Breast epithelium (tissue), 4 donors: Measurements from ENCODE around the gene RAB27B. TPM values are rescaled to one million over a fixed set of nuclear protein-coding genes. Genes with fewer than 3 reads are reported as not detected.
"Not testable (repeated sequence)": the region's sequence is repeated elsewhere in the genome, so short reads cannot be mapped to it uniquely, and the experiment has no call there.

Experiments
- DNase-seq, 2 donors: peaks; one replicate each; pipeline ENCODE4 v3.0.0-alpha.2; 2019; ENCODE audit warnings: low spot score in 2 of 2
- H3K27ac ChIP-seq, 2 donors: fragments of 200-600 bp; sonication (generic) in 1 of 2; one replicate each; pipeline ENCODE4 v1.5.1; 2016 to 2019; ENCODE audit warnings: mild to moderate bottlenecking in 1 of 2
- H3K27me3 ChIP-seq, 2 donors: fragments of 200-600 bp; sonication (generic) in 1 of 2; one replicate each; pipeline versions ENCODE4 v1.5.1 to v1.6.0; 2017 to 2019; ENCODE audit warnings: control low read depth in 1 of 2, mild to moderate bottlenecking in 1 of 2
- H3K36me3 ChIP-seq: fragments of 200-600 bp; one replicate; pipeline ENCODE4 v1.5.1; 2019
- H3K4me1 ChIP-seq, 2 donors: fragments of 200-600 bp; sonication (generic); one replicate each; pipeline ENCODE4 v1.5.1; 2016 to 2019; ENCODE audit warnings: control low read depth in 1 of 2
- H3K4me3 ChIP-seq, 3 donors: fragments of 200-600 bp; sonication (generic); 1 replicate in 2 of 3; 2 replicates in 1 of 3; pipeline ENCODE4 v1.5.1; 2016 to 2019; ENCODE audit warnings: mild to moderate bottlenecking in 3 of 3, moderate library complexity in 2 of 3
- H3K9me3 ChIP-seq, 2 donors: fragments of 200-600 bp; sonication (generic) in 1 of 2; one replicate each; pipeline ENCODE4 v1.5.1; 2016 to 2019; ENCODE audit warnings: control low read depth in 1 of 2
- POLR2A ChIP-seq: fragments of 450-650 bp; IDR thresholded peaks from one replicate; pipeline ENCODE4 v1.6.1; 2016; ENCODE audit warnings: antibody characterized with exemption, mild to moderate bottlenecking, moderate library complexity
- POLR2AphosphoS5 ChIP-seq, 3 donors: sonication (generic); formaldehyde crosslinking; IDR thresholded peaks; one replicate each; pipeline ENCODE4 v1.6.1; 2017; ENCODE audit warnings: antibody characterized with exemption in 3 of 3
- intact Hi-C: fragments of 100-400 bp; cut with DNase I; formaldehyde crosslinking; loops from one replicate; pipeline ENCODE4 v1.15.1; 2023; ENCODE audit warnings: low total_unique reads
- total RNA-seq, 3 donors: library from RNA; depleted of rRNA; stranded (reverse); fragments of >200 nt; gene quantifications; one replicate each; pipeline ENCODE4 v1.1.0, GENCODE V29; 2016
- TF ChIP-seq, protein P1 (sequence below), 3 donors: fragments of 450-650 bp; IDR thresholded peaks; one replicate each; pipeline ENCODE4 v1.5.1; 2016 to 2017; ENCODE audit warnings: antibody characterized with exemption in 3 of 3, mild to moderate bottlenecking in 3 of 3, moderate library complexity in 3 of 3

RAB27B gene
- total RNA-seq, 3 donors from 2014 or later, result 1.1 to 24.6 (median 11.8) TPM

DNA sequence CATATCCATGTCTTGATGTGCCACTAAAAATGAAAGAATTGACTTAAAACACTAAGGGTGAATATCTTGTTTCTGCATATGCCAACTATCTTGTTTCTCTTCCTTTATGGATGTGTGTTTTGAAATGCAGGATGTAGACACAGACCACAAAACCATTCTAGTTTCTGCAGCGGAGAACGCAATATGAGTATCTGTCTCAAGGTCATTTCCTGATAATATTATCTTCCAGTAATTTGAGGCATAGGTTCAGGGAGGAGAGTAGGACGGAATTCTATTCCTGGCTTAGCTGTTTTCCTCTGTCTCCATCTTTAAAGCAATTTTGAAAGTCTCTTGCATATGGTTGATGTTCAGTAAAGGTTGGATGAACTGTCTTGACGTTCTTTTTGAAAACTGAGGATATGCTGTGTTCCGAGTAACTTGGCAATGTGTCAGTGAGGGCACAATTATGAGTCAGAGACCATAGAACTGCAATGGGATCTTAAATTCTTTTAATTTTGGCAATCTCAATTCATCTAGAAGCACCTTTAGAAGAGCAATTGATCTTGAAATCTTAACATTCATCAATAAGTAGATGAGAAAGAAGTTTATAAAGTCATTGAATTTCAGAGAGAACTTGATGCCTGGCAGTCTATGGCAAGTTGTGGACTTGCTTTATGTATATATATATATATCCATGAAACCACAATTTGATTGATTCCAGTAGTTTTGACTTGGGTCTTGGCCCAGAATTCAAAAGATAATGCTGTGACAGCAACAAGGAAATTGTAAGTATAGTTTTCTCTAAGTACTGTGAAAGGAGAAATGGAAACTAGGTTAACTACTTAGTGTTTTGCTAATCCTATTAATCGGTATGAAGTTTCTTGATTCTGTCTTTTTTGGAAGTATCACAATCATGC is 24.8 kb downstream of the RAB27B start:
- H3K27ac ChIP-seq, result no peak overlapping the region
- no peaks in the 10 kb centered on the region for H3K9me3 ChIP-seq
- no peak overlapping the region for H3K4me3 ChIP-seq
- H3K4me1 ChIP-seq, result no peaks in the 10 kb centered on the region
- no peak for DNase-seq
- intact Hi-C loops, result no loop called here
- no peaks in the 10 kb centered on the region for H3K36me3 ChIP-seq
- H3K27me3 ChIP-seq, result no peaks in the 10 kb centered on the region
- TF ChIP-seq, protein P1, sequence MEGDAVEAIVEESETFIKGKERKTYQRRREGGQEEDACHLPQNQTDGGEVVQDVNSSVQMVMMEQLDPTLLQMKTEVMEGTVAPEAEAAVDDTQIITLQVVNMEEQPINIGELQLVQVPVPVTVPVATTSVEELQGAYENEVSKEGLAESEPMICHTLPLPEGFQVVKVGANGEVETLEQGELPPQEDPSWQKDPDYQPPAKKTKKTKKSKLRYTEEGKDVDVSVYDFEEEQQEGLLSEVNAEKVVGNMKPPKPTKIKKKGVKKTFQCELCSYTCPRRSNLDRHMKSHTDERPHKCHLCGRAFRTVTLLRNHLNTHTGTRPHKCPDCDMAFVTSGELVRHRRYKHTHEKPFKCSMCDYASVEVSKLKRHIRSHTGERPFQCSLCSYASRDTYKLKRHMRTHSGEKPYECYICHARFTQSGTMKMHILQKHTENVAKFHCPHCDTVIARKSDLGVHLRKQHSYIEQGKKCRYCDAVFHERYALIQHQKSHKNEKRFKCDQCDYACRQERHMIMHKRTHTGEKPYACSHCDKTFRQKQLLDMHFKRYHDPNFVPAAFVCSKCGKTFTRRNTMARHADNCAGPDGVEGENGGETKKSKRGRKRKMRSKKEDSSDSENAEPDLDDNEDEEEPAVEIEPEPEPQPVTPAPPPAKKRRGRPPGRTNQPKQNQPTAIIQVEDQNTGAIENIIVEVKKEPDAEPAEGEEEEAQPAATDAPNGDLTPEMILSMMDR (IDR thresholded peaks at IDR 0.05), result no peak
- no peak for TF ChIP-seq POLR2AphosphoS5 (IDR thresholded peaks at IDR 0.05)
- TF ChIP-seq POLR2A, result no peak

DNA sequence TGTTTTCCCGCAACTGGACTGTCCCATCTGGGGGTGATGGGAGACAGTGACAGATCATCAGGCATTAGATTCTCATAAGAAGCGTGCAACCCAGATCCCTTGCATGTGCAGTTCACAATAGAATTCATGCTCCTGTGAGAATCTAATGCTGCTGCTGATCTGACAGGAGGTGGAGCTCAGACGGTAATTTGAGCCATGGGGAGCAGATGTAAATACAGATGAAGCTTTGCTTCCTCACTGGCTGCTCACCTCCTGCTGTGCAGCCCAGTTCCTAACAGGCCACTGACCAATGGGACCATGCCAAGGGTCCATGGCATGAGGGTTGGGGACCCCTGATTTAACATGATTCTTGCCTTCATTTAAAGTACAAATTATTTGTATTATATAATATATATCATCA is 26.8 kb downstream of the RAB27B start:
- intact Hi-C loops, H3K4me1 ChIP-seq, DNase-seq: not testable (repeated sequence)

DNA sequence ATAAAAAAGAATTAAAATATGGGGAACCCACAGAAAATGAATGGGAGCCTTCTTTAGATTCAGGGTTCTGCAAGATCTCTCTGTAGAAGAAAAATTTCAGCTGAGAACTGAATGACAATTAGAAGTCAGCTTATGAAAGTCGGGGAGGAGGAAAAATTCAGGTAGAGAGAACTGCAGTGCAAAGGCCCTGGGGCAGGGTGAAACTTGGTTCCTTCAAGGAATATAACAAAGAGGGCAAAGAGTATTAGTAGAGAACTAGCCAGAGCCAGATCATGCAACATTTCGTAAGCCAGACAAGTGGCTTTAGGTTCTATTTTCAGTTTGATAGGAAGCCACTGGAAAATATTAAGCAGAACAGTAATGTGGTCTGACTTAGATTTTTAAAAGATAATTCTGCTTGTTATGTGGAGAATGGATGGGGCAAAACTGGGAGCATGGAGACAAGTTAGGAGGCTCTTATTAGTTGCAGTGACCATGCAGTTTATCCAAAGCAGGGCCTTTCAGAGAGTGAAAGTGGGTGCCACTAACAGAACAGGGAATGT is 27.9 kb downstream of the RAB27B start:
- intact Hi-C loops, result no loop called here
- H3K27ac ChIP-seq, result no peak overlapping the region
- no peaks in the 10 kb centered on the region for H3K4me1 ChIP-seq
- TF ChIP-seq POLR2AphosphoS5 (IDR thresholded peaks at IDR 0.05) (no peak), POLR2A (no peak)
- TF ChIP-seq, protein P1 (IDR thresholded peaks at IDR 0.05), result no peak
- H3K9me3 ChIP-seq, result no peaks in the 10 kb centered on the region
- H3K27me3 ChIP-seq, result no peaks in the 10 kb centered on the region
- H3K36me3 ChIP-seq, result no peaks in the 10 kb centered on the region
- no peak overlapping the region for H3K4me3 ChIP-seq
- no peak for DNase-seq

More for the DNA sequence above, 26.8 kb downstream of the RAB27B start:
- H3K27ac ChIP-seq, H3K9me3 ChIP-seq, H3K27me3 ChIP-seq, H3K4me3 ChIP-seq, H3K36me3 ChIP-seq: not testable (repeated sequence)

DNA sequence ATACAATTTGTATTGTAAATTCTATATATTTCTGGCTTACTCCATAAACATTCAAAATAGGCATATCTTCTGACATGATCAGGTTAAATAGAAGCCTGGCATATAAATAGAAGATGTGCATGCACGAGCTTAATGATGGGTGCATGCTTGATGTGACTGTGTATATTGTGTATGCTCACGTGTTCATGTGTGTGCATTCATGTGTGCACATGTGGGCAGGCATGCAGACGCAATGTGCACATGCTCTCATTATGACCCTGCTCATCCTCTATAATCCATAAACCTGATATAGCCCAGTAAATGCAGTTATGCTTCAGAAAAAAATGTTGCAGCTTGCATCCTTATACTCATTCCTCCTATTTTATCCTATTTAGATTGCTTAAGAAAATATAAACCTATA is 29.2 kb downstream of the RAB27B start:
- Histone ChIP-seq H3K36me3 (no peaks in the 10 kb centered on the region), H3K4me3 (no peak overlapping the region), H3K27me3 (no peaks in the 10 kb centered on the region), H3K9me3 (no peaks in the 10 kb centered on the region), H3K4me1 (no peaks in the 10 kb centered on the region), H3K27ac (no peak overlapping the region)
- TF ChIP-seq, protein P1 (IDR thresholded peaks at IDR 0.05), result no peak
- TF ChIP-seq POLR2AphosphoS5 (IDR thresholded peaks at IDR 0.05), result no peak
- TF ChIP-seq POLR2A, result no peak
- intact Hi-C loops, result no loop called here
- no peak for DNase-seq

DNA sequence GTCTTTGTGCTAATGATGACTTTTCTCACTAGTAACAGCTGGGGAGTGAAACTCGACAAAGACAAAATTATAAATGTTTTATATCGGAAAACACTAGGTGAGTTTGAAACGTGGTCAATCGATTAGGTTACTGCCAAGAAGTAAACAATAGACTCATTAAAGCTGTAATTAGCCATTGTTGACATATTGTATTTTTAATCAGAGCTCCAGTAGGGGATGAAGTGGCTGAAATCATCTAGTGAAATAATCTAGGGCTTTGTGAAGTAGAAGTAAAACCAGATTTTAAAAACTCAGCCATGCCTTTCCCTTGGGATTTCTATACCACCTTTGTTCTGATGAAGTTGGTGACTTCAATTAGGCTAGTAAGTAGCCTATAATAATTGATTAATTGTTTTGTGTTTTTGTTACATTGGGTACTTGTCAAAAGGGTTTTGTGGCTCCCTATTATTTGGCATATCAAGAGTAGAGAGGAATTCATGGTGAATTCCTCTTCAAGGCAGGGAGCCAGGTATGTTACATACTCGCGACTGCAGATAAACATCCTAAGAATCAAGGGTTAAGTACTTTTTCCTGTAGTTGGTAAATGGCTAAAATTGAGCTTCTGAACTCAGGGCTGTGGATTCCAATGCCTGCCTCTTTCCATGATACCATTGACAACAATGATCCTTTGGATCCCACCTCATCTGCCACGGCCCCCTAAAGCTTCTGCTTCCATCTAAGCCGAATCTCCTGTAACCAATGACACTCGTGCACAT is 31.6 kb downstream of the RAB27B start:
- H3K9me3 ChIP-seq, result no peaks in the 10 kb centered on the region
- H3K36me3 ChIP-seq, result no peaks in the 10 kb centered on the region
- intact Hi-C loops, result no loop called here
- no peaks in the 10 kb centered on the region for H3K4me1 ChIP-seq
- H3K27me3 ChIP-seq, result no peaks in the 10 kb centered on the region
- peak overlapping the region; percentile 35 to 64 for H3K27ac ChIP-seq
- no peak for TF ChIP-seq POLR2AphosphoS5 (IDR thresholded peaks at IDR 0.05)
- DNase-seq, result no peak
- H3K4me3 ChIP-seq, result no peak overlapping the region

DNA sequence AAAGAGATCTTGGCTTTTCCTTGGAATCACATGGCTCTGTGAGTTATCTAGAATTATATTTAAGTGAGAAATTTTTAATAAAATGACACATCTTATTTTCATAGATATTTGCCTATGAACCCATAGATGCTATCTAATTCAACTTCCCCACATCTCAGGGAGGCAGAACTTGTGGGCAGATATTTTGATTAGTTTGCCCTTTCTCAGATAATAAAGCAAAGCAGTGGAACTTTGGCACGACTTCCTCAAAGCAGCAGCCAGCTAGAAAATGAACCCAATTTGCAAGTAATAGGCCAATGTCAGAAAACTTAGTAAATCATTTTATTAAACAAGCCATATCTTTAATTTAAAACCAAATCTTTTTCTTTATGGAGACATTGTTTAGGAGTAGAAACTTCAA is 32.7 kb downstream of the RAB27B start:
- H3K27me3 ChIP-seq, result no peaks in the 10 kb centered on the region
- TF ChIP-seq POLR2AphosphoS5 (IDR thresholded peaks at IDR 0.05), result no peak
- TF ChIP-seq, protein P1 (IDR thresholded peaks at IDR 0.05), result no peak
- no peak for TF ChIP-seq POLR2A
- intact Hi-C loops, result no loop called here
- H3K4me3 ChIP-seq, result no peak overlapping the region
- H3K4me1 ChIP-seq, result no peaks in the 10 kb centered on the region
- no peak overlapping the region for H3K27ac ChIP-seq
- H3K9me3 ChIP-seq, result no peaks in the 10 kb centered on the region
- DNase-seq, result no peak
- no peaks in the 10 kb centered on the region for H3K36me3 ChIP-seq
